HG03139 (cell line): ENCODE results near the gene GREB1L.
"Not testable (repeated sequence)": the region's sequence is repeated elsewhere in the genome, so short reads cannot be mapped to it uniquely, and the experiment has no call there.

Source experiments
- ATAC-seq: cut with Tn5 transposase; IDR thresholded peaks from one replicate; pipeline ENCODE4 v1.9.1; 2021; ENCODE audit not compliant: unreplicated experiment

The GREB1L gene

DNA sequence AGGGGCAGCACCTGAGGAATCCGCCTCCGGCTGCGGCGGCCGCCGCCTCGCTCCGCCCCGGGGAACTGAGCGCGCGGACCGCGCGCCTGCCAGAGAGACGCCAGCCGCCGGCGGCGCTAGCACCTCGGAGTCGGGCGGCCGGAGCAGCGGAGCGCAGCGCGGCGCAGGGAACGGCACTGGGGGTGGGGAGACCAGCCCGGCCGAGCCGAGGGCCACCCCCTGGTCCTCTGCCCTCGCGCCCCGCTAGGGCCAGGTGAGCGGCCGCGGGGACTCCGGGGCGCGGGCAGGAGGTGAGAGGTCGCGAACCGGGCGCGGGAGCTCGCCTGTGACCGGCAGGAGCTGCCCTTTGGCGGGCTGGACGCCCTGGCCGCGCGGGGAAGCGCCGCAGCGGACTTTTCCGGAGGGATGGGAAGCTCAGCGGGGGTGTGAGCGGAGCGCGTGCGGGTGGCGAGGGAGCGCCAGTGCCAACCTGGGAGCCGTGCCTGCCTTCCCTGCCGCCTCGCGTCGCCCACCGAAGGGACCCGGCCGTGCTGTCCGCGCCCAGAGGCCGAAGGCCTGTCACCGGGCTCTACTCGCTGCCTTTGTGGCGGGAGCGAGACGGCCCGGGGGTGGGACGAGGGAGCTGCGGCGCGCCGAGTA, at the start of gene GREB1L:
Gene GREB1L, plus strand, starts transcription at position 92 of the 639 bp plus-strand sequence. CDS start 141,287 bp downstream, outside the sequence.
- ATAC-seq: no peak

GRCh38 chr18:21192308-21192624, 49.8 kb upstream of the GREB1L start:
- ATAC-seq: no peak

DNA sequence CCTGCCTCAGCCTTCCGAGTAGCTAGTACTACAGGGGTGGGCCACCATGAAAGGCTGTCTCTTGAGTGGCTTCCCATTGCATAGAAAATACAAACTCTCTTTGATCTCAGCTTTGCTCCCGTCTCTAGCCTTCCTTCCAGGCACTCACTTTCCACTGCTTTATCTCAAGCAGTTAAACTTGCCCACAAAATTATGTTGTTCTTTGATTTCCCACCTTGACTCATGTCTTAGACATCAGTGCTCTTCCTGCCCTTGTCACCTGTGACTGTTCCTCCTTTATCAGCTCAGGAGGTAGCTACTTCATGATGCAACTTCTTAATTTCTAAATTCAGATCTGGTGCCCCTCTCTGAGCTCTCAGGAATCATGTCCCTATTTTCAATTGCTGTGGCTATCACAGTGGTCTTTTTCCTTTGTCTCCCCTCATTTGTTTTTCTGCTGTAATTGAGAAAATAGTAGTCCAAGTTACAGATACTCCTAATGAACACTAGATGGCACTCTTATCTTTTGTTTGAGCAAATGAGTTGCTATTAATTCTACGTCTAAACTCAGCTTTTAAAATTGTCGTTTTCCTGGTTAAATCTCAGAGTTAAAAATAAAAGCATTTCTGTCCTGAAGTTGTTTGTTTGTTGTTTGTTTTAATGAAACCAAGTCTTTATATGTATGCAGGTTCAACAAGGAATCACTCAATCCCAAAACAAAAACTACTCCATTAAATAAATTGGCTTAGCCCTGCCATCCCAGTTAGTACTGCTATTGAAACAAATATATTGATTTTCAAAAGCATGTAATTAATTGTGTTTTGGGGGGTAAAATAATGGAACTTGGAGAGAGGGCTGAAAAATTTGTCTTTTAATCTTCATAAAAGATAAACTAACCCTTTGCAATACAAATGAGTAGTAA, 46.9 kb upstream of the GREB1L start:
- no peak for ATAC-seq

DNA sequence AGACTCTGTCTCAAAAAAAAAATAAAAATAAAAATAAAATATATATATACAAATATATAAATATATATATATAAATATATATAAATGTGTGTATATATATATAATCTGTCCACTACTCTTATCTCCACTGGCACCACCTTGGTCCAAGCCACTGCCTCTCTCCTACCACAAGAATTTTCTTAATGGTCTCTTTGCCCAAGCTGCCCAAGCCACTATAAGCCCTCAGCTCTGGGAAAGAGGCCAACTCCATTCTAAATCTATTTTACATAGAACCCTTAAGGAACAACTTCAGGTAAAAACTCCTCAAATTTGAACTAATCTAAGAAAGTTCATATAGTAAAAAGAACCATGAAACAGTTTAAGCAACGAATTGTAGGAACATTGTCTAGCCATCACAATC, 45.6 kb upstream of the GREB1L start:
- ATAC-seq: no peak

GRCh38 chr18:21203126-21203525, 38.9 kb upstream of the GREB1L start:
- no peak for ATAC-seq

GRCh38 chr18:21203542-21204241, 38.3 kb upstream of the GREB1L start:
- ATAC-seq: no peak

GRCh38 chr18:21205695-21206094, 36.3 kb upstream of the GREB1L start:
- no peak for ATAC-seq

GRCh38 chr18:21210278-21210677, 31.8 kb upstream of the GREB1L start:
- no peak for ATAC-seq

DNA sequence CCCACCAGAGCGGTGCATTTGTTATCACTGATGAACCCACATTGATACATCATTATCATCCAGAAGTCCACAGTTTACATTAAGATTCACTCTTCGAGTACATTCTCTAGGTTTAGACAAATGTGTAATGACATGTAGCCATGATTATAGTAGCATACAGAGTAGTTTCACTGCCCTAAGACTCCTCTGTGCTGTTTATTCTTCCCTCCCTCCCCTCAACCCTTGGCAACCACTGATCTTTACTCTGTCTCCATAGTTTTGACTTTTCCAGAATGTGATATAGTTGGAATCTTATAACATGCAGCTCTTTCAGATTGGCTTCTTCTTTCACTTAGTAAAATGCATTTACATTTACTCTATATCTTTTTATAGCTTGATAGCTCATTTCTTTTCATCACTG, 31.2 kb upstream of the GREB1L start:
- ATAC-seq: no peak

DNA sequence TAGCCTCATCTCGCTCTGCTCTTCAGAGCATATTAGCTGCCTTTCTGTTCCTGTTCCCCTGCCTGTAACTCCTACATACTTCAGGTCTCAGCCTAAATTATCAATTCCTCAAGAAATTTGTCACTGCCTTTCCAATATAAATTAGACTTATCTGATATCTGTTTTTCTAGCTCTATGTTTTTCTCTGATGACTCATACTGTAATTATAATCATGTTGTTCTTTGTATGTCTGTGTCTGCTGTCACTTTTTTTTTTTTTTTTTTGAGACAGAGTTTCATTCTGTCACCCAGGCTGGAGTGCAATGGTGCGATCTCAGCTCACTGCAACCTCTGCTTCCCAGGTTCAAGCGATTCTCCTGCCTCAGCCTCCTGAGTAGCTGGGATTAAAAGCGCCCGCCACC, 27.6 kb upstream of the GREB1L start:
- ATAC-seq: not testable (repeated sequence)

GRCh38 chr18:21215490-21215889, 26.5 kb upstream of the GREB1L start:
- no peak for ATAC-seq

- no peak for ATAC-seq
Observed at GRCh38 chr18:21218862-21219261, 23.2 kb upstream of the GREB1L start.

- no peak for ATAC-seq
Observed at GRCh38 chr18:21230436-21230835, 11.6 kb upstream of the GREB1L start.

DNA sequence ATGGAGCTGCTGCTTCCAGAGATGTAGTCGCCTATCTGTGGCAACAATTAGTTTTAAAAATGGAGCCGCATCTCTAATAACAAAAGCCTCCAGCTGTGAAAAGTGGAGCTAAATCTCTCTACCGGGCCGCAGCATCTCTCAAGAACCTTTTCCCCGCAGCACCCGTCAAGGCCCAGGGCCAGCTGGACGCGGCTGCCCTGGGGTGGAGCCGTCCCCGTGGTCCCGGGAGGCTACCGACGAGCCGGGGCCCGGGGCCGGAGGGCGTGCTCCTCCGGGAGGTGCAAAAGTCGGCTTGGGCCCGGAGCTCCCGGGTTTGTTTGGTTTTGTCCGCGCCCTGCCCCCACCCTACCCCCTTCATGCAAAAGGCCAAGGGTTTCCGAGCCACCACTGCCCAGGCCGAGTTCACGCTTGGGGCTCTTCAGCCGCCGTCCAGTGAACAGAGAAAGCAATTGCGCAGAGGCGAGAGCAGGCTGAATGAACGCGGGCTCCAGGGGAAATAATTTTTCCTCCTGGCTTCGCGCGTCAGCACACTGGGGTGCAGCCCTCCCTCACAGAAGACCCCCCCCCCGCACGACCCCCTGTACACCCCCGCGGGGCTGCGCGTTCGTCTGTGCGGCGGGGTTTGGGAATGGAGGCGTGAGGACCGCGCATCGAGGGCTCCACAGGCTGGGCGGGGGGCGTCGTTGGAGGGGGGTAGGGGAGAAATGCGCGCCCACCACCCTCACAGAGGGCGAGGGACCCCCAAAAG, 557 bp upstream of the GREB1L start:
- ATAC-seq: no peak

- no peak for ATAC-seq
Observed at GRCh38 chr18:21242780-21243401, 859 bp downstream of the GREB1L start.

DNA sequence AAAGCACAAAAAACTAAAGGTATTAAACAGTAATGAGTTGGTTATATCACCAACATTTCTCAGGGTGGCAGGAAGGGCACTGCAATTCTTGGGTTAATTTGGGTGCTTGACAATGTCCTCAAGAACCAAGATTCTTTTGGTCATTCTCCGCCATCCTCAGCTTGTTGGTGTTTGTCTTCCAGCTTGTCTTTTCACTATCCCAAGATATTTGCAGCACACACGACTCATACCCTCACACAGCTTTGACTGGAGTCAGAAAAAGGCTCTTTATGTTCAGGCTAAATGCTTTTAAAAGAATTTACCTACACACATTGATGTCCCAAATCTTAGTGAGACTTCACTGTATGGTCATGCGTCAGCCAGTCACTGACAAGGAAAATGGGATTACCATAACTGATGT, 12.5 kb downstream of the GREB1L start:
- no peak for ATAC-seq

GRCh38 chr18:21255211-21255610, 13.2 kb downstream of the GREB1L start:
- no peak for ATAC-seq

GRCh38 chr18:21257386-21257785, 15.4 kb downstream of the GREB1L start:
- ATAC-seq: no peak

DNA sequence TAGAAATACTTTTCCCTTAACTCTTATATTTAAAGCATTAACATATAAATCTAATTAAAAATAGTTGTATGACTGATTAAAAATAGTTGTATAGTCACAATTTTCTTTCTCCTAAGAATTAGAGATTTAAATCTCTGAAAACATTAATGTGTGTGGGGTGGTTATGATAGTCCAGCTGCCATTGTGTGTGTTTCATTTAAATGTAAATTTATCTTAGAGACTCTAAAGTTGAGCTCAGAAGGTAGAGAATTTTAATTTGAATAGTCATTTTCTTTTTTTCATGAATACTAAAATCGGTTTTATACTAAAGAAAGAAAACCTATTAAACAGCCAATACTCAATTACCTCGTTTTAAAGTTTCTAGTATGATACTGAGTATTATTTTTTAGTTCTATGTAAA, 18.6 kb downstream of the GREB1L start:
- ATAC-seq: no peak

GRCh38 chr18:21261352-21261751, 19.3 kb downstream of the GREB1L start:
- ATAC-seq: no peak

- ATAC-seq: no peak
Observed at GRCh38 chr18:21262244-21262643, 20.2 kb downstream of the GREB1L start.
